ENCODE data around the gene CSHL1.
"Not testable (repeated sequence)": the region's sequence is repeated elsewhere in the genome, so short reads cannot be mapped to it uniquely, and the experiment has no call there.

- not testable (repeated sequence) for TF ChIP-seq EZH2phosphoT487 (IDR thresholded peaks at IDR 0.05; ENCODE audit: borderline replicate concordance, low read length); CTCF (IDR thresholded peaks at IDR 0.05; ENCODE audit: low read depth, low read length, poor library complexity, severe bottlenecking)
Measured at GRCh38 chr17:63873577-63873976, 37.5 kb downstream of the CSHL1 start, which contains the start of gene CSH2.

Data from DOHH2 (cell line).